ENCODE data around the gene RNF223.

Gene RNF223

GRCh38 chr1:1024149-1024770, 49.8 kb downstream of the RNF223 start:
- DNase-seq: no peak

- no peak for DNase-seq
These were observed 50.4 kb downstream of the RNF223 start for GRCh38 chr1:1023700-1024099.

- no peak for DNase-seq
These were observed 51.6 kb downstream of the RNF223 start for GRCh38 chr1:1022302-1023009.

DNA sequence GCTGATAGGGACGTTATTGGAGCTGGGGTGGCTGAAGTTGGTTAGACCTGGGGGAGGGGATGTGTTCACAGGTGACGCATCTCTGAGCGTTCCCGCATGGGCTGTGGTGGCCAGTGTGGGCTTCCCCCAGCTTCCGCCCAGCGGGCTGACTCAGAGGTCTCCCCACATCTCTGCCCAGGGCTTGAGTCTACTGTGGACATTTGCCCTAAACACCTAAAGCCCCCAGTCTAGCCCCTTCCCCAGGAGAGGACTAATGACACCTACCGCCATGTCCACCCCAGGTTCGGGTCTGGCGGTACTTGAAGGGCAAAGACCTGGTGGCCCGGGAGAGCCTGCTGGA, 52.2 kb downstream of the RNF223 start:
- no peak for DNase-seq

DNA sequence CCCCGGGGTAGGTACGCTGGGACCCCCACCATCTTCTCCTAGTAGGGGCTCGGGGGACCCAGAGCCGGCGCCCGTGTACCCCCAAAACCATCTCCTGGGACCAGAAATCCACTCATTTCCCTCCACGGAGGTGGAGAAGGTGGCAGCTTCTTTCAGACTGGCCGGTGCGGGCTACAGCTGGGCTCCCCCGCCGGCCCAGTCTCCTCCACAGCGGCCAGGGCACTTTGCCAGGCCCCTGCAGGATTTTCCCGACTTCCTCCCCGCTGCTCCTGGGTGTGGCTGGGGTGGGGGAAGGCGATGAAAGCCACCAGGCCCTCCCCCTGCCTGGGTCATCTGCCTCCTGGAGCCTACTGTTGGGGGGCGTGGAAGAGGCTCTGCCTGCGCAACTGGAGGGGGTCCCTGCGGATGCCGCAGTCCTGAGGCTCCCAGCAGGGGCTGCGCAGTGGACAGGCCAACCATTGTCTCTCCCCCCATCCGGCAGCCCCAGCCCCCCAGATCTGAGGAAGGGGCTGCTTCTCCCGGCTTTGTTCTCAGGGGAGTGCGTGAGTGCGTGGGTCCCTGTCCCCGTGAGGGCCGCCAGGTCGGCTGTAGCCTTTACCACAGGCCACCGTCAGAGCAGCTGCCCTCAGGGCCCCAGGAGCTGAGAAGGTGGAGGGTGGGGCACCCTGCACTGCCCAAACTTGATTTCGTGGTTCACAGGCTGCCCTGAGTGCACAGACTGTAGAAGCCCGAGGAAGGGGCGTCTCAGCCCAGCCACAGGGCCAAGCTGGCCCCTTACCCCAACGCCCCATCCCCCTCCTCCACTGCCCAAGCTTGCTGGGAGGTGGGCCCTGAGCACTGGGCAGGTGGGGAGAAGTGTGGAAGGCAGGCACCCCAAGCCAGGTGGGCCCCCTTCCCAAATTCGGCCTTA, 52.8 kb downstream of the RNF223 start:
- DNase-seq: peak; percentile 23 to 84
